OCI-LY7 (cell line): ENCODE measurements around the gene ZBTB34. TPM values are rescaled to one million over a fixed set of nuclear protein-coding genes. Genes with fewer than 3 reads are reported as not detected.

Experiments used
- BruUV-seq: library from RNA; stranded (reverse); fragments of 400-500 nt; replicated peaks from 2 replicates; lab custom pipeline; 2021; lab: Mats Ljungman, UMichigan
- CTCF ChIA-PET: fragments of 300-600 bp; sonication (Branson Sonifier 250); formaldehyde crosslinking; loops from one replicate; lab custom pipeline; 2022; ENCODE audit warnings: antibody characterized with exemption; ENCODE audit not compliant: unreplicated experiment; lab: Charles Lee
- POLR2A ChIA-PET: fragments of 300-600 bp; sonication (Branson Sonifier 250); formaldehyde crosslinking; loops from one replicate; lab custom pipeline; 2022; ENCODE audit warnings: antibody characterized with exemption; lab: Charles Lee
- DNase-seq: peaks from one replicate; pipeline ENCODE4 v3.0.0-alpha.2; 2015; ENCODE audit warnings: low spot score
- H2AFZ ChIP-seq: fragments of 200-600 bp; sonication (generic), shearing (Covaris generic); 2 replicates; pipeline ENCODE4 v1.6.1; 2014; ENCODE audit warnings: mild to moderate bottlenecking, antibody characterized with exemption, low read length, moderate library complexity
- H3K27ac ChIP-seq: fragments of 200-600 bp; sonication (generic); 2 replicates; pipeline ENCODE4 v1.5.1; 2014; ENCODE audit warnings: mixed run types, low read depth, mild to moderate bottlenecking, moderate library complexity, low read length, inconsistent platforms; ENCODE audit not compliant: poor library complexity, severe bottlenecking
- H3K36me3 ChIP-seq: fragments of 200-600 bp; sonication (generic); 2 replicates; pipeline ENCODE4 v1.6.1; 2014; ENCODE audit warnings: mild to moderate bottlenecking, antibody characterized with exemption, low read length, moderate library complexity, mixed read lengths; ENCODE audit not compliant: insufficient read depth
- H3K4me1 ChIP-seq: fragments of 200-600 bp; sonication (generic); 2 replicates; pipeline ENCODE4 v1.5.1; 2014; ENCODE audit warnings: mild to moderate bottlenecking, low read length; ENCODE audit not compliant: insufficient read depth, poor library complexity, severe bottlenecking
- H3K4me2 ChIP-seq: fragments of 200-600 bp; sonication (generic); 2 replicates; pipeline ENCODE4 v1.6.1; 2014; ENCODE audit warnings: mild to moderate bottlenecking, low read length
- H3K4me3 ChIP-seq: fragments of 200-600 bp; sonication (generic); 2 replicates; pipeline ENCODE4 v1.5.1; 2014; ENCODE audit warnings: mild to moderate bottlenecking, low read depth, low read length; ENCODE audit not compliant: poor library complexity, severe bottlenecking
- H3K79me2 ChIP-seq: fragments of 200-600 bp; sonication (generic); 2 replicates; pipeline ENCODE4 v1.6.1; 2016; ENCODE audit warnings: low read depth, mild to moderate bottlenecking, low read length, moderate library complexity, mixed read lengths; ENCODE audit not compliant: insufficient read depth
- H3K9me2 ChIP-seq: fragments of 200-600 bp; sonication (generic); 2 replicates; pipeline ENCODE4 v1.6.1; 2016; ENCODE audit warnings: mild to moderate bottlenecking, low read length, mixed read lengths; ENCODE audit not compliant: insufficient read depth
- H3K9me3 ChIP-seq: fragments of 200-600 bp; sonication (generic); 2 replicates; pipeline ENCODE4 v1.6.1; 2014; ENCODE audit warnings: mild to moderate bottlenecking, mixed run types, low read length, mixed read lengths
- H4K20me1 ChIP-seq: fragments of 200-600 bp; sonication (generic); 2 replicates; pipeline ENCODE4 v1.6.1; 2014; ENCODE audit warnings: mild to moderate bottlenecking, antibody characterized with exemption, low read length, moderate library complexity, mixed read lengths; ENCODE audit not compliant: insufficient read depth
- EZH2phosphoT487 ChIP-seq: fragments of 200-600 bp; sonication (generic); IDR thresholded peaks from 2 replicates; pipeline ENCODE4 v1.6.1; 2018; ENCODE audit warnings: low read depth, borderline replicate concordance, mild to moderate bottlenecking, mixed run types, antibody characterized with exemption, low read length, moderate library complexity, mixed read lengths
- intact Hi-C: fragments of 100-400 bp; cut with micrococcal nuclease; formaldehyde crosslinking; loops from one replicate; pipeline ENCODE4 v1.10.0; 2022; ENCODE audit not compliant: unreplicated experiment
- total RNA-seq, 2 experiments: library from RNA; depleted of rRNA in 1 of 2; stranded (reverse); fragments of >200 nt in 1 of 2; shearing (Covaris generic) in 1 of 2; gene quantifications; 2 replicates each; pipeline ENCODE4 v1.2.3, GENCODE V29; 2014 to 2022
- TF ChIP-seq, protein P1 (sequence below): fragments of 200-600 bp; sonication (generic); conservative IDR thresholded peaks from 2 replicates; pipeline ENCODE4 v1.5.1; 2014; ENCODE audit warnings: mild to moderate bottlenecking, antibody characterized with exemption, low read length, moderate library complexity, mixed read lengths

Gene ZBTB34
- total RNA-seq, 2 experiments from 2014 or later: 6.5 to 11.3 TPM

DNA sequence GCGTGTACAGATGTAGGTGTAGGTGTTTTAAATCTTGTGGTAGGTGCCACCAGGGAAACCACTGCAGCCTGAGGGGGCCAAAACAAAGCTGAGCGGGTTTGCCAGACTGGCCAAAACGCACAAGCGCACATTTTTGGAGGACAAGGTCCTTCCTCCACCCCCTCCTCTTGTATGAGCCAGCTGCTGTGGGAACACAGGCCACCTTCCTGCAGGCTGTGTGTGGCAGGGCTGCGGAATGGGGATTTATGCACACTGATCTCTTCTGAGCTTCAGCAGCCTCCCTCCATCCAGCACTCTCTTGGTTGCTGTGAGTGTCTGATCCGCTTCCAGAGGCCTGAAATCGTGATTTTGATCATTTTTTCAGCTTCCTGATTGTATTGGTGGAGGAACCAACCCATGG lies 33.2 kb upstream of the ZBTB34 start:
- no peaks in the 10 kb centered on the region for H4K20me1 ChIP-seq
- no peaks in the 10 kb centered on the region for H3K9me3 ChIP-seq
- intact Hi-C loops: no loop called here
- H2AFZ ChIP-seq: no peak overlapping the region
- POLR2A ChIA-PET: no interaction called here
- no TSS peak for BruUV-seq
- no peaks in the 10 kb centered on the region for H3K4me1 ChIP-seq
- CTCF ChIA-PET: no interaction called here
- H3K4me3 ChIP-seq: no peak overlapping the region
- peaks cover 13% of the 10 kb centered on the region for H3K36me3 ChIP-seq
- H3K9me2 ChIP-seq: no peaks in the 10 kb centered on the region
- H3K4me2 ChIP-seq: no peak overlapping the region
- no peak for DNase-seq
- no peaks in the 10 kb centered on the region for H3K79me2 ChIP-seq
- TF ChIP-seq, protein P1, sequence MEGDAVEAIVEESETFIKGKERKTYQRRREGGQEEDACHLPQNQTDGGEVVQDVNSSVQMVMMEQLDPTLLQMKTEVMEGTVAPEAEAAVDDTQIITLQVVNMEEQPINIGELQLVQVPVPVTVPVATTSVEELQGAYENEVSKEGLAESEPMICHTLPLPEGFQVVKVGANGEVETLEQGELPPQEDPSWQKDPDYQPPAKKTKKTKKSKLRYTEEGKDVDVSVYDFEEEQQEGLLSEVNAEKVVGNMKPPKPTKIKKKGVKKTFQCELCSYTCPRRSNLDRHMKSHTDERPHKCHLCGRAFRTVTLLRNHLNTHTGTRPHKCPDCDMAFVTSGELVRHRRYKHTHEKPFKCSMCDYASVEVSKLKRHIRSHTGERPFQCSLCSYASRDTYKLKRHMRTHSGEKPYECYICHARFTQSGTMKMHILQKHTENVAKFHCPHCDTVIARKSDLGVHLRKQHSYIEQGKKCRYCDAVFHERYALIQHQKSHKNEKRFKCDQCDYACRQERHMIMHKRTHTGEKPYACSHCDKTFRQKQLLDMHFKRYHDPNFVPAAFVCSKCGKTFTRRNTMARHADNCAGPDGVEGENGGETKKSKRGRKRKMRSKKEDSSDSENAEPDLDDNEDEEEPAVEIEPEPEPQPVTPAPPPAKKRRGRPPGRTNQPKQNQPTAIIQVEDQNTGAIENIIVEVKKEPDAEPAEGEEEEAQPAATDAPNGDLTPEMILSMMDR: no peak
- TF ChIP-seq EZH2phosphoT487: no peak
- H3K27ac ChIP-seq: no peak overlapping the region

GRCh38 chr9:126829035-126829434 lies 31.4 kb upstream of the ZBTB34 start:
- POLR2A ChIA-PET: interaction anchor here (0.6 to 1.0 kb wide), 2 partner anchors 20 to 21 kb away, joined by 3 to 5 read pairs; no protein-coding TSS in a partner anchor
- H3K9me3 ChIP-seq: no peaks in the 10 kb centered on the region
- H3K79me2 ChIP-seq: no peaks in the 10 kb centered on the region
- H3K27ac ChIP-seq: no peak overlapping the region
- no peak overlapping the region for H3K4me3 ChIP-seq
- peaks cover 29% of the 10 kb centered on the region for H3K36me3 ChIP-seq
- H3K4me2 ChIP-seq: no peak overlapping the region
- no peak for DNase-seq
- intact Hi-C loops: no loop called here
- no peaks in the 10 kb centered on the region for H3K9me2 ChIP-seq
- no peak for TF ChIP-seq EZH2phosphoT487
- TF ChIP-seq, protein P1: no peak
- H3K4me1 ChIP-seq: no peaks in the 10 kb centered on the region
- no TSS peak for BruUV-seq
- H2AFZ ChIP-seq: no peak overlapping the region
- CTCF ChIA-PET: no interaction called here
- H4K20me1 ChIP-seq: no peaks in the 10 kb centered on the region

DNA sequence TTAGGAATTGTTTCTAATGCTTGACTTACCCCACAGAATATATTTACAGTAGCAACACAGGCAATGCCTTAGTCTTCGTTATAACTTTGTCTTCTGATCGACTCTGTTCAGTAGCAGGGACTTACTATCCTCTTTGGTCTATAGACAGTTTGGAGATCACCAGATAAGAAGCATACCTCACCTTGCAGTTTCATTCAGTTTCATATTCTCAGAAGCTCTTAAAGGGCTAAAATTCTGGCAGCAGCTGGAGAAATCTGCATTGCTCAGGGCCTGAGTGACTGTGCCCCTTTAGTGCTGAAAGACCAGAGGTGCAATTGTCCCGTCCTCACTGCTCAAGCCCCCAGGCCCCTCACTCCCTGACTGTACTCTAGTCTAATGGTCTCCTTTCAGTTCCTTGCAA lies 29.6 kb upstream of the ZBTB34 start:
- no peak for DNase-seq
- BruUV-seq: no TSS peak

More for the DNA sequence above, 29.6 kb upstream of the ZBTB34 start:
- Histone ChIP-seq H3K4me1 (no peaks in the 10 kb centered on the region), H3K9me3 (no peaks in the 10 kb centered on the region), H3K4me2 (no peak overlapping the region), H3K36me3 (peaks cover 36% of the 10 kb centered on the region), H3K27ac (no peak overlapping the region), H3K4me3 (no peak overlapping the region), H3K9me2 (no peaks in the 10 kb centered on the region), H3K79me2 (no peaks in the 10 kb centered on the region), H2AFZ (no peak overlapping the region), H4K20me1 (0 out of 2 replicates have a peak, but pooled peaks cover 1% of the 10 kb centered on the region)
- ChIA-PET POLR2A (interaction anchor here (0.6 to 0.7 kb wide), 4 partner anchors 94 to 1234 kb away, joined by 3 to 4 read pairs (median 4); no protein-coding TSS in a partner anchor), CTCF (no interaction called here)
- no peak for TF ChIP-seq EZH2phosphoT487
- TF ChIP-seq, protein P1: no peak
- intact Hi-C loops: no loop called here
